ENCODE data around the gene DNAI2. TPM values are rescaled to one million over a fixed set of nuclear protein-coding genes. Genes with fewer than 3 reads are reported as not detected.
A peak's percentile ranks its signal among the peaks of the same experiment; 100 is the strongest.

Gene DNAI2
- total RNA-seq, 1 donor from 2014 or later = not detected

DNA sequence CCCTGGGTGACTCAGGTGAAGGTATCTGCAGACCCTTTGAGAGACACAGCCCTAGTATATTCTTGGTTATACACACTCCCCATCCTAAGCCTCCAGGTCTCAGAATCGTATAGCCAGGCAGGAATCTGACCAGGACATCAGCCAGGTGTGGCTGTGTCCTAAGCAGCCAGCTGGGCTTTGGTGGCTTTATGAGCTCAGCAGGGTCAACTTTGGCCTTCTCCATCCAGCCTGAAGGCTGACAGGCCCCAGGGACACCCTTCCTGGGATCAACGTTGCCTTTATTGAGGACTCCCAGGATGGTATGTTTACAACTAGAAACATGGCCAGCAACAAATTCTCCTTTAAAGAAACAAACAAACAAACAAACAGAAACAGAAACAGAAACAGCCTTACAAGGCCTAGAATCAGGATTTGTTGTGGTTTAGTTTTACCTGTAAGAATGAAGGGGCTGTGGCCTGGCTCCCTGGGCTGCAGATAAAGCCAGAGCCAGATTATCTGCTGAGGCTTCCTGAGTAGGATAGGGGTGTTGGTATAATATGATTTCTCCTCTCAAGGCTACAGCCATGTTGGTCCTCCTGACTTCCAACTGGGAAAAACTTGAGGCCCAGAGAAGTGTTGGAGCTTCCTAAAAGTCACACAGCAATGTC is 60.5 kb downstream of the DNAI2 start:
- Mint-ChIP-seq H3K36me3 (ENCODE audit: insufficient read depth) (no peaks in the 10 kb centered on the region), H3K27ac (no peak overlapping the region), H3K4me3 (ENCODE audit: low read depth) (no peak overlapping the region), H3K9me3 (ENCODE audit: low read depth) (no peaks in the 10 kb centered on the region), H3K27me3 (peaks cover 7% of the 10 kb centered on the region), H3K4me1 (ENCODE audit: low read depth) (peaks cover 13% of the 10 kb centered on the region)
- TF ChIP-seq, protein P1, sequence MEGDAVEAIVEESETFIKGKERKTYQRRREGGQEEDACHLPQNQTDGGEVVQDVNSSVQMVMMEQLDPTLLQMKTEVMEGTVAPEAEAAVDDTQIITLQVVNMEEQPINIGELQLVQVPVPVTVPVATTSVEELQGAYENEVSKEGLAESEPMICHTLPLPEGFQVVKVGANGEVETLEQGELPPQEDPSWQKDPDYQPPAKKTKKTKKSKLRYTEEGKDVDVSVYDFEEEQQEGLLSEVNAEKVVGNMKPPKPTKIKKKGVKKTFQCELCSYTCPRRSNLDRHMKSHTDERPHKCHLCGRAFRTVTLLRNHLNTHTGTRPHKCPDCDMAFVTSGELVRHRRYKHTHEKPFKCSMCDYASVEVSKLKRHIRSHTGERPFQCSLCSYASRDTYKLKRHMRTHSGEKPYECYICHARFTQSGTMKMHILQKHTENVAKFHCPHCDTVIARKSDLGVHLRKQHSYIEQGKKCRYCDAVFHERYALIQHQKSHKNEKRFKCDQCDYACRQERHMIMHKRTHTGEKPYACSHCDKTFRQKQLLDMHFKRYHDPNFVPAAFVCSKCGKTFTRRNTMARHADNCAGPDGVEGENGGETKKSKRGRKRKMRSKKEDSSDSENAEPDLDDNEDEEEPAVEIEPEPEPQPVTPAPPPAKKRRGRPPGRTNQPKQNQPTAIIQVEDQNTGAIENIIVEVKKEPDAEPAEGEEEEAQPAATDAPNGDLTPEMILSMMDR (IDR thresholded peaks at IDR 0.05; ENCODE audit: unreplicated experiment) = no peak
- DNase-seq (ENCODE audit: low spot score, unreplicated experiment) = no peak

DNA sequence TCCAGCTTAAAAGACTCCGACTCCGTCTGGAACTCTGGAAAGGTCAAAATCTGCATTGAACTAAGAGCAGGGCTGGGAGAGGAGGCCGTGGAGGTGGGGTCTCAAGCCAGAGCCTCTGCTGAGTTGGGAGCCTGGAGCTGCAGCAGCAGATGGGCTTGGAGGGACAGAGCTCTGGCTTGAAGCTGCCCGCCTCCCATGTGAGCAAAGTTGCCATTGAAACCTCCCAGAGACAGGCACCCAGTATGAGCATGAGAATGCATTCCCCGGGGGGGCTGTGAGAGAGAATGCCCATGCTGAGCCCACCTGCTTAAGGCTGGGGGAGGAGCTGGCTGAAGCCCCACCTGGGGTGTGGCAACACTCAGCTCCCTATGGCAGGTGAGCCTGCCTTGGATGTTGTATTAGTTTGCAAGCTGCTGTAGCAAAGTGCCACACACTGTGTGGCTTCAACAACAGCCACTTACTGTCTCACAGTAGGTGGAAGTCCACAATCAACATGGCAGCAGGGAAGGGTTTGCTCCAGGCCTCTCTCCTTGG is 61.6 kb downstream of the DNAI2 start:
- no peak overlapping the region for H3K27ac Mint-ChIP-seq
- TF ChIP-seq, protein P1 (IDR thresholded peaks at IDR 0.05; ENCODE audit: unreplicated experiment) = no peak
- peaks cover 9% of the 10 kb centered on the region for H3K27me3 Mint-ChIP-seq
- no peaks in the 10 kb centered on the region for H3K9me3 Mint-ChIP-seq (ENCODE audit: low read depth)
- H3K36me3 Mint-ChIP-seq (ENCODE audit: insufficient read depth) = no peaks in the 10 kb centered on the region
- H3K4me1 Mint-ChIP-seq (ENCODE audit: low read depth) = peaks cover 13% of the 10 kb centered on the region
- H3K4me3 Mint-ChIP-seq (ENCODE audit: low read depth) = no peak overlapping the region
- no peak for DNase-seq (ENCODE audit: low spot score, unreplicated experiment)

- H3K4me1 Mint-ChIP-seq (ENCODE audit: low read depth) = peaks cover 13% of the 10 kb centered on the region
These were observed 62.3 kb downstream of the DNAI2 start for GRCh38 chr17:74336307-74336706.

GRCh38 chr17:74337834-74338500 is 63.9 kb downstream of the DNAI2 start:
- Mint-ChIP-seq H3K36me3 (ENCODE audit: insufficient read depth) (no peaks in the 10 kb centered on the region), H3K9me3 (ENCODE audit: low read depth) (no peaks in the 10 kb centered on the region), H3K27ac (peak overlapping the region; percentile 40), H3K4me3 (ENCODE audit: low read depth) (no peak overlapping the region), H3K27me3 (peaks cover 9% of the 10 kb centered on the region), H3K4me1 (ENCODE audit: low read depth) (peaks cover 4% of the 10 kb centered on the region)
- DNase-seq (ENCODE audit: low spot score, unreplicated experiment) = no peak
- TF ChIP-seq, protein P1 (IDR thresholded peaks at IDR 0.05; ENCODE audit: unreplicated experiment) = no peak

More at GRCh38 chr17:74336307-74336706, 62.3 kb downstream of the DNAI2 start:
- Mint-ChIP-seq H3K27ac (no peak overlapping the region), H3K9me3 (ENCODE audit: low read depth) (no peaks in the 10 kb centered on the region), H3K27me3 (peaks cover 9% of the 10 kb centered on the region), H3K4me3 (ENCODE audit: low read depth) (no peak overlapping the region), H3K36me3 (ENCODE audit: insufficient read depth) (no peaks in the 10 kb centered on the region)
- DNase-seq (ENCODE audit: low spot score, unreplicated experiment) = no peak
- TF ChIP-seq, protein P1 (IDR thresholded peaks at IDR 0.05; ENCODE audit: unreplicated experiment) = no peak

DNA sequence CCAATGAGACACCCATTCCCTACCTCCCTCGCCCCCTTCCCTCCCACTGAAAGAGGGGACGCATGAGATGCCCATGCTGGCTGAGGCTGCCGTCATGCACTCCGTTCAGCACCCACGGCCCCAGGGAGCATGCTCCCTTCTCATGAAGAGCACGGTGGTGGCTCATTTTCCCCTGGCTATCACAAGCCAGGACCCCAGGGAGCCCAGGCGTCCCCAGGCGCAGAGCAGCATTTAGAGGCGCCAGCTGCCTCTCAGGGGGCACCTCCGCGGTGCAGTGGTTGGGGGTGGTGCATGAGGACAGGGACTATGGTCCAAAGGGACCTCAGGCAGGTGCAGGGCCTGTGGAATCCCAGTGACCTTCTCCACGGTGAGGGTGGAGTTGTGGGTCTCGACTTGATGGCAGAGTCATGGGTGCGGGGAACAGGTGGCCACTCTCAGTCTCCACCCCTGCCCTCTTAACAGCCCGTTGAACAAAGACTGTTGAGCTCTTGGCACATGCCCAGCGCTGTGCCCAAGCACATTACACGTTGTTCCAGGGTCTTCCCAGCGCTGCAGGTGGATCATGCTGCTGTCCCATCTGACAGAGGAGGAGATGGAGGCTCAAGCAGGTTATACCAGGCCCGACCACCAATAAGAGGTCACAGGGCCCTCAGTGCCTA is 65.6 kb downstream of the DNAI2 start:
- Mint-ChIP-seq H3K27me3 (peaks cover 9% of the 10 kb centered on the region), H3K27ac (no peak overlapping the region), H3K4me3 (ENCODE audit: low read depth) (no peak overlapping the region), H3K36me3 (ENCODE audit: insufficient read depth) (no peaks in the 10 kb centered on the region), H3K9me3 (ENCODE audit: low read depth) (no peaks in the 10 kb centered on the region), H3K4me1 (ENCODE audit: low read depth) (peaks cover 3% of the 10 kb centered on the region)
- TF ChIP-seq, protein P1 (IDR thresholded peaks at IDR 0.05; ENCODE audit: unreplicated experiment) = no peak
- no peak for DNase-seq (ENCODE audit: low spot score, unreplicated experiment)
